HCT116 (cell line): ENCODE results near the gene PPWD1. TPM values are rescaled to one million over a fixed set of nuclear protein-coding genes. Genes with fewer than 3 reads are reported as not detected.

Experiments used
- ATAC-seq: fragments of 200-7000 bp; cut with Tn5 transposase; 2 replicates; pipeline ENCODE4 v1.9.1; 2020; ENCODE audit warnings: mild to moderate bottlenecking, moderate library complexity
- BruUV-seq: library from RNA; stranded (reverse); fragments of 400-500 nt; replicated peaks from 2 replicates; lab custom pipeline; 2021; lab: Mats Ljungman, UMichigan
- CTCF ChIA-PET: fragments of 300-600 bp; sonication (Branson Sonifier 250); formaldehyde crosslinking; loops from one replicate; lab custom pipeline; 2021; ENCODE audit warnings: antibody characterized with exemption; lab: Charles Lee
- POLR2A ChIA-PET: fragments of 300-600, 350-600 bp; sonication (Branson Sonifier 250); formaldehyde crosslinking; loops from one replicate; lab custom pipeline; 2021; ENCODE audit warnings: antibody characterized with exemption; lab: Charles Lee
- RAD21 ChIA-PET, 2 experiments: fragments of 300-600 bp; sonication (Branson Sonifier 250); formaldehyde crosslinking; loops; one replicate each; lab custom pipeline; 2023; ENCODE audit warnings: low total read pairs in 2 of 2; ENCODE audit not compliant: uncharacterized antibody in 2 of 2, unreplicated experiment in 2 of 2, low non-redundant PET in 1 of 2; lab: Charles Lee
- DNase-seq: peaks from one replicate; pipeline ENCODE4 v3.0.0-alpha.2; 2010; ENCODE audit warnings: low read depth, low spot score
- H2AFZ ChIP-seq: fragments of 200-600 bp; shearing (Covaris generic), sonication (generic); 2 replicates; pipeline ENCODE4 v1.6.1; 2017; ENCODE audit warnings: low read depth, mixed run types, mixed read lengths, antibody characterized with exemption, low read length; ENCODE audit not compliant: poor library complexity, severe bottlenecking
- H3K27ac ChIP-seq: 2 replicates; pipeline ENCODE4 v1.5.1; 2012; ENCODE audit warnings: low read depth, low read length
- H3K27me3 ChIP-seq: fragments of 200-600 bp; sonication (generic); 2 replicates; pipeline ENCODE4 v1.6.1; 2016; ENCODE audit warnings: mixed run types, low read length, mixed read lengths; ENCODE audit not compliant: insufficient read depth
- H3K36me3 ChIP-seq, 2 experiments: fragments of 200-500 bp in 1 of 2; fragments of 200-600 bp in 1 of 2; sonication (Bioruptor generic) in 1 of 2; sonication (generic) in 1 of 2; 2 replicates each; pipeline versions ENCODE4 v1.5.1 to v1.6.1; 2014 to 2016; ENCODE audit warnings: low read length in 2 of 2, inconsistent platforms in 1 of 2, mixed read lengths in 1 of 2, mixed run types in 1 of 2; ENCODE audit not compliant: insufficient read depth in 2 of 2, control insufficient read depth in 1 of 2
- H3K4me1 ChIP-seq, 2 experiments: fragments of 200-600 bp in 1 of 2; sonication (generic) in 1 of 2; 2 replicates each; pipeline versions ENCODE4 v1.5.1 to v1.6.1; 2012 to 2017; ENCODE audit warnings: low read length in 2 of 2, inconsistent platforms in 1 of 2, mild to moderate bottlenecking in 1 of 2, mixed read lengths in 1 of 2, mixed run types in 1 of 2, moderate library complexity in 1 of 2; ENCODE audit not compliant: insufficient read depth in 2 of 2, control insufficient read depth in 1 of 2
- H3K4me2 ChIP-seq: fragments of 200-600 bp; sonication (generic); 2 replicates; pipeline ENCODE4 v1.6.1; 2017; ENCODE audit warnings: mixed run types, low read length, mixed read lengths
- H3K4me3 ChIP-seq, 2 experiments: fragments of 200-600 bp in 1 of 2; sonication (generic) in 1 of 2; replicated peaks in 1 of 2; 2 replicates each; pipeline ENCODE4 v1.5.1; 2011 to 2016; ENCODE audit warnings: low read length in 2 of 2, control low read depth in 1 of 2, low read depth in 1 of 2, mild to moderate bottlenecking in 1 of 2, mixed read lengths in 1 of 2, mixed run types in 1 of 2
- H3K79me2 ChIP-seq: fragments of 200-600 bp; sonication (generic); 2 replicates; pipeline ENCODE4 v1.6.1; 2017; ENCODE audit warnings: mild to moderate bottlenecking, mixed run types, low read length, moderate library complexity, mixed read lengths; ENCODE audit not compliant: insufficient read depth
- H3K9ac ChIP-seq: fragments of 200-600 bp; sonication (generic); 2 replicates; pipeline ENCODE4 v1.6.1; 2016; ENCODE audit warnings: low read length, mixed read lengths
- H3K9me2 ChIP-seq: fragments of 200-600 bp; sonication (generic), shearing (Covaris generic); 2 replicates; pipeline ENCODE4 v1.6.1; 2017; ENCODE audit warnings: mixed run types, mild to moderate bottlenecking, moderate library complexity; ENCODE audit not compliant: insufficient read depth
- H3K9me3 ChIP-seq, 2 experiments: fragments of 200-500 bp in 1 of 2; fragments of 200-600 bp in 1 of 2; sonication (Bioruptor generic) in 1 of 2; sonication (generic) in 1 of 2; 2 replicates each; pipeline ENCODE4 v1.6.1; 2014 to 2017; ENCODE audit warnings: low read length in 2 of 2, mixed read lengths in 2 of 2, inconsistent platforms in 1 of 2, low read depth in 1 of 2, mild to moderate bottlenecking in 1 of 2, mixed run types in 1 of 2, moderate library complexity in 1 of 2; ENCODE audit not compliant: control insufficient read depth in 1 of 2, insufficient read depth in 1 of 2
- H4K20me1 ChIP-seq: fragments of 200-600 bp; sonication (generic), shearing (Covaris generic); 2 replicates; pipeline ENCODE4 v1.6.1; 2017; ENCODE audit warnings: mixed run types, mild to moderate bottlenecking, moderate library complexity; ENCODE audit not compliant: insufficient read depth
- CBX3 ChIP-seq: IDR thresholded peaks from 2 replicates; pipeline ENCODE4 v1.6.1; 2012; ENCODE audit warnings: low read depth
- EGR1 ChIP-seq: IDR thresholded peaks from 2 replicates; pipeline ENCODE4 v1.6.1; 2012; ENCODE audit warnings: low read depth
- ELF1 ChIP-seq: IDR thresholded peaks from 2 replicates; pipeline ENCODE4 v1.6.1; 2012; ENCODE audit warnings: low read depth, borderline replicate concordance
- EZH2 ChIP-seq: fragments of 200-600 bp; sonication (generic); IDR thresholded peaks from 2 replicates; pipeline ENCODE4 v1.6.1; 2017; ENCODE audit warnings: antibody characterized with exemption, mixed run types
- JUND ChIP-seq: IDR thresholded peaks from 2 replicates; pipeline ENCODE4 v1.6.1; 2012
- MAX ChIP-seq: IDR thresholded peaks from 2 replicates; pipeline ENCODE4 v1.6.1; 2012
- POLR2AphosphoS5 ChIP-seq: IDR thresholded peaks from 2 replicates; pipeline ENCODE4 v1.6.1; 2011; ENCODE audit warnings: mild to moderate bottlenecking, low read depth, low read length, moderate library complexity
- RAD21 ChIP-seq: IDR thresholded peaks from 2 replicates; pipeline ENCODE4 v1.6.1; 2012; ENCODE audit warnings: low read depth, mild to moderate bottlenecking
- SIN3A ChIP-seq: IDR thresholded peaks from 2 replicates; pipeline ENCODE4 v1.6.1; 2012; ENCODE audit warnings: low read depth
- SP1 ChIP-seq: IDR thresholded peaks from 2 replicates; pipeline ENCODE4 v1.6.1; 2012; ENCODE audit warnings: low read depth
- SRF ChIP-seq: IDR thresholded peaks from 2 replicates; pipeline ENCODE4 v1.6.1; 2012; ENCODE audit warnings: low read depth
- TCF7L2 ChIP-seq: IDR thresholded peaks from 2 replicates; pipeline ENCODE4 v1.7.0; 2011; ENCODE audit warnings: borderline replicate concordance, inconsistent platforms; ENCODE audit not compliant: insufficient read depth, insufficient read length; ENCODE audit errors: extremely low read depth
- YY1 ChIP-seq: IDR thresholded peaks from 2 replicates; pipeline ENCODE4 v1.6.1; 2011; ENCODE audit warnings: low read length, low read depth, moderate library complexity, mild to moderate bottlenecking; ENCODE audit not compliant: insufficient replicate concordance; ENCODE audit errors: extremely low read depth
- ZFX ChIP-seq: fragments of 450-650 bp; IDR thresholded peaks from 2 replicates; pipeline ENCODE4 v1.6.1; 2017
- intact Hi-C: fragments of 100-400 bp; cut with micrococcal nuclease; formaldehyde crosslinking; loops from 2 replicates; pipeline ENCODE4 v1.10.0; 2022
- total RNA-seq: library from RNA; stranded (reverse); gene quantifications from one replicate; pipeline ENCODE4 v1.2.1, GENCODE V29; 2021; ENCODE audit not compliant: unreplicated experiment
- TF ChIP-seq, protein P1 (sequence below): IDR thresholded peaks from 2 replicates; pipeline ENCODE4 v1.6.1; 2011; ENCODE audit warnings: mild to moderate bottlenecking, low read length, moderate library complexity; ENCODE audit not compliant: insufficient replicate concordance; ENCODE audit errors: extremely low read depth
- TF ChIP-seq, protein P2 (sequence below): IDR thresholded peaks from 2 replicates; pipeline ENCODE4 v1.6.1; 2012
- TF ChIP-seq, protein P3 (sequence below): IDR thresholded peaks from 2 replicates; pipeline ENCODE4 v1.6.1; 2012; ENCODE audit warnings: low read depth

Gene PPWD1
- total RNA-seq, 1 experiment from 2014 or later: 25.5 TPM

- TF ChIP-seq, protein P1, sequence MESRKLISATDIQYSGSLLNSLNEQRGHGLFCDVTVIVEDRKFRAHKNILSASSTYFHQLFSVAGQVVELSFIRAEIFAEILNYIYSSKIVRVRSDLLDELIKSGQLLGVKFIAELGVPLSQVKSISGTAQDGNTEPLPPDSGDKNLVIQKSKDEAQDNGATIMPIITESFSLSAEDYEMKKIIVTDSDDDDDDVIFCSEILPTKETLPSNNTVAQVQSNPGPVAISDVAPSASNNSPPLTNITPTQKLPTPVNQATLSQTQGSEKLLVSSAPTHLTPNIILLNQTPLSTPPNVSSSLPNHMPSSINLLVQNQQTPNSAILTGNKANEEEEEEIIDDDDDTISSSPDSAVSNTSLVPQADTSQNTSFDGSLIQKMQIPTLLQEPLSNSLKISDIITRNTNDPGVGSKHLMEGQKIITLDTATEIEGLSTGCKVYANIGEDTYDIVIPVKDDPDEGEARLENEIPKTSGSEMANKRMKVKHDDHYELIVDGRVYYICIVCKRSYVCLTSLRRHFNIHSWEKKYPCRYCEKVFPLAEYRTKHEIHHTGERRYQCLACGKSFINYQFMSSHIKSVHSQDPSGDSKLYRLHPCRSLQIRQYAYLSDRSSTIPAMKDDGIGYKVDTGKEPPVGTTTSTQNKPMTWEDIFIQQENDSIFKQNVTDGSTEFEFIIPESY: peak; percentile 28
- TF ChIP-seq RAD21 (no peak), TCF7L2 (peak; percentile 55), YY1 (peak; percentile 88), SRF (no peak; the same call in 1 of the 2 replicates), SP1 (peak; percentile 38; the same call in 1 of the 2 replicates), EGR1 (peak; percentile 52; the same call in 1 of the 2 replicates), EZH2 (no peak), ZFX (peak; percentile 55), POLR2AphosphoS5 (peak; percentile 61; the same call in 1 of the 2 replicates), CBX3 (peak; percentile 32; the same call in 1 of the 2 replicates), JUND (no peak), MAX (peak; percentile 63), ELF1 (peak; percentile 64), SIN3A (peak; percentile 57)
- TF ChIP-seq, protein P2, sequence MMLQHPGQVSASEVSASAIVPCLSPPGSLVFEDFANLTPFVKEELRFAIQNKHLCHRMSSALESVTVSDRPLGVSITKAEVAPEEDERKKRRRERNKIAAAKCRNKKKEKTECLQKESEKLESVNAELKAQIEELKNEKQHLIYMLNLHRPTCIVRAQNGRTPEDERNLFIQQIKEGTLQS: no peak
- TF ChIP-seq, protein P3, sequence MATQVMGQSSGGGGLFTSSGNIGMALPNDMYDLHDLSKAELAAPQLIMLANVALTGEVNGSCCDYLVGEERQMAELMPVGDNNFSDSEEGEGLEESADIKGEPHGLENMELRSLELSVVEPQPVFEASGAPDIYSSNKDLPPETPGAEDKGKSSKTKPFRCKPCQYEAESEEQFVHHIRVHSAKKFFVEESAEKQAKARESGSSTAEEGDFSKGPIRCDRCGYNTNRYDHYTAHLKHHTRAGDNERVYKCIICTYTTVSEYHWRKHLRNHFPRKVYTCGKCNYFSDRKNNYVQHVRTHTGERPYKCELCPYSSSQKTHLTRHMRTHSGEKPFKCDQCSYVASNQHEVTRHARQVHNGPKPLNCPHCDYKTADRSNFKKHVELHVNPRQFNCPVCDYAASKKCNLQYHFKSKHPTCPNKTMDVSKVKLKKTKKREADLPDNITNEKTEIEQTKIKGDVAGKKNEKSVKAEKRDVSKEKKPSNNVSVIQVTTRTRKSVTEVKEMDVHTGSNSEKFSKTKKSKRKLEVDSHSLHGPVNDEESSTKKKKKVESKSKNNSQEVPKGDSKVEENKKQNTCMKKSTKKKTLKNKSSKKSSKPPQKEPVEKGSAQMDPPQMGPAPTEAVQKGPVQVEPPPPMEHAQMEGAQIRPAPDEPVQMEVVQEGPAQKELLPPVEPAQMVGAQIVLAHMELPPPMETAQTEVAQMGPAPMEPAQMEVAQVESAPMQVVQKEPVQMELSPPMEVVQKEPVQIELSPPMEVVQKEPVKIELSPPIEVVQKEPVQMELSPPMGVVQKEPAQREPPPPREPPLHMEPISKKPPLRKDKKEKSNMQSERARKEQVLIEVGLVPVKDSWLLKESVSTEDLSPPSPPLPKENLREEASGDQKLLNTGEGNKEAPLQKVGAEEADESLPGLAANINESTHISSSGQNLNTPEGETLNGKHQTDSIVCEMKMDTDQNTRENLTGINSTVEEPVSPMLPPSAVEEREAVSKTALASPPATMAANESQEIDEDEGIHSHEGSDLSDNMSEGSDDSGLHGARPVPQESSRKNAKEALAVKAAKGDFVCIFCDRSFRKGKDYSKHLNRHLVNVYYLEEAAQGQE: no peak
- TF ChIP-seq, all 23 proteins: peak for 11
These were observed 61.8 kb downstream of the PPWD1 start, which contains the start of the genes SHLD3 and TRAPPC13 for GRCh38 chr5:65624571-65625555. Gene SHLD3, plus strand, starts transcription at chr5:65625027. Its CDS starts 4,561 bp downstream, at chr5:65629588. Gene TRAPPC13, plus strand, starts transcription at chr5:65625027. Its CDS starts 34 bp downstream, at chr5:65625061.

More at GRCh38 chr5:65624571-65625555, 61.8 kb downstream of the PPWD1 start, which contains the start of the genes SHLD3 and TRAPPC13:
- Histone ChIP-seq H3K9me2 (no peaks in the 10 kb centered on the region), H3K79me2 (peaks cover 60% of the 10 kb centered on the region), H2AFZ (peak within 1 kb of the TSS; percentile 95), H3K27ac (peak within 1 kb of the TSS; percentile 62), H3K4me2 (peak within 1 kb of the TSS; percentile 83), H3K4me1 (peaks cover 2 to 17% of the 10 kb centered on the region in 2 experiments; a peak in 2 of 4 replicates), H3K9me3 (no peaks in the 10 kb centered on the region), H3K27me3 (no peaks in the 10 kb centered on the region), H3K4me3 (peak within 1 kb of the TSS; percentile 78 to 79), H3K36me3 (no peaks in the 10 kb centered on the region), H4K20me1 (peaks cover 3% of the 10 kb centered on the region; the same call in 1 of the 2 replicates), H3K9ac (peak within 1 kb of the TSS; percentile 78)
- CTCF ChIA-PET: no interaction called here
- ATAC-seq (peak; percentile 76), DNase-seq (peak; percentile 85)
- POLR2A ChIA-PET: no interaction called here
- intact Hi-C loops: loop anchor here (2.0 kb wide), 1 partner anchor 62 kb away; the partner anchor contains the start of genes CENPK and PPWD1
- RAD21 ChIA-PET: no interaction called here
- BruUV-seq: TSS peak; percentile 79
